PC-9 (cell line): ENCODE results near the gene MACROD2. TPM values are rescaled to one million over a fixed set of nuclear protein-coding genes. Genes with fewer than 3 reads are reported as not detected.

Experiments
- BruUV-seq: library from RNA; stranded (reverse); fragments of 400-500 nt; replicated peaks from 2 replicates; lab custom pipeline; 2021; lab: Mats Ljungman, UMichigan
- CTCF ChIA-PET: fragments of 300-600 bp; sonication (Branson Sonifier 250); formaldehyde crosslinking; loops from one replicate; lab custom pipeline; 2022; ENCODE audit warnings: antibody characterized with exemption; lab: Charles Lee
- POLR2A ChIA-PET: fragments of 300-600 bp; sonication (Branson Sonifier 250); formaldehyde crosslinking; loops from one replicate; lab custom pipeline; 2022; ENCODE audit warnings: antibody characterized with exemption; ENCODE audit not compliant: unreplicated experiment; lab: Charles Lee
- DNase-seq, 2 experiments: peaks; one replicate each; pipeline versions ENCODE4 v3.0.0 to v3.0.0-alpha.2; 2015 to 2022; ENCODE audit warnings: mixed read lengths in 1 of 2
- H2AFZ ChIP-seq: fragments of 200-600 bp; sonication (generic); 2 replicates; pipeline ENCODE4 v1.8.1; 2017; ENCODE audit warnings: antibody characterized with exemption
- H3F3A ChIP-seq: fragments of 200-600 bp; sonication (generic); 2 replicates; pipeline ENCODE4 v1.8.1; 2017; ENCODE audit warnings: antibody characterized with exemption, mild to moderate bottlenecking, low read depth; ENCODE audit not compliant: insufficient read depth
- H3K27ac ChIP-seq: fragments of 200-600 bp; sonication (generic); 2 replicates; pipeline ENCODE4 v1.6.1; 2016; ENCODE audit warnings: mixed run types
- H3K27me3 ChIP-seq: fragments of 200-600 bp; sonication (generic); 2 replicates; pipeline ENCODE4 v1.6.1; 2016; ENCODE audit warnings: low read depth, mixed run types; ENCODE audit not compliant: insufficient read depth
- H3K36me3 ChIP-seq: fragments of 200-600 bp; sonication (generic); 2 replicates; pipeline ENCODE4 v1.6.1; 2016; ENCODE audit warnings: low read depth, mixed run types
- H3K4me1 ChIP-seq: fragments of 200-600 bp; sonication (generic); replicated peaks from 2 replicates; pipeline ENCODE4 v1.6.1; 2016; ENCODE audit warnings: mixed run types; ENCODE audit not compliant: insufficient read depth
- H3K4me2 ChIP-seq: fragments of 200-600 bp; sonication (generic); 2 replicates; pipeline ENCODE4 v1.6.1; 2017; ENCODE audit warnings: mixed run types
- H3K4me3 ChIP-seq: fragments of 200-600 bp; sonication (generic); 2 replicates; pipeline ENCODE4 v1.6.1; 2016; ENCODE audit warnings: mixed run types
- H3K79me2 ChIP-seq: fragments of 200-600 bp; sonication (generic); 2 replicates; pipeline ENCODE4 v1.6.1; 2017; ENCODE audit warnings: low read depth, mixed run types
- H3K9me2 ChIP-seq: fragments of 200-600 bp; sonication (generic); 2 replicates; pipeline ENCODE4 v1.8.1; 2017; ENCODE audit warnings: mild to moderate bottlenecking; ENCODE audit not compliant: insufficient read depth
- H3K9me3 ChIP-seq: fragments of 200-600 bp; sonication (generic); 2 replicates; pipeline ENCODE4 v1.8.1; 2016; ENCODE audit warnings: low read depth; ENCODE audit not compliant: insufficient read depth
- H4K20me1 ChIP-seq: fragments of 200-600 bp; sonication (generic); 2 replicates; pipeline ENCODE4 v1.8.1; 2017; ENCODE audit not compliant: insufficient read depth
- CTCF ChIP-seq: fragments of 200-600 bp; sonication (generic); conservative IDR thresholded peaks from 2 replicates; pipeline ENCODE4 v1.6.1; 2017; ENCODE audit warnings: mixed run types, antibody characterized with exemption, mild to moderate bottlenecking, moderate library complexity
- EZH2 ChIP-seq: fragments of 200-600 bp; sonication (generic); IDR thresholded peaks from 2 replicates; pipeline ENCODE4 v1.8.0; 2017; ENCODE audit warnings: antibody characterized with exemption, low read depth
- intact Hi-C: fragments of 100-400 bp; cut with micrococcal nuclease; formaldehyde crosslinking; loops from one replicate; pipeline ENCODE4 v1.10.0; 2022; ENCODE audit not compliant: unreplicated experiment
- total RNA-seq: library from RNA; stranded (reverse); gene quantifications from 2 replicates; pipeline ENCODE4 v1.2.3, GENCODE V29; 2021

Gene MACROD2
- total RNA-seq, 1 experiment from 2014 or later = 11.4 TPM

- CTCF ChIA-PET = no interaction called here
- Histone ChIP-seq H3K4me2 (no peak overlapping the region), H2AFZ (no peak overlapping the region)
Measured at GRCh38 chr20:14543040-14543439, 547.7 kb downstream of the MACROD2 start.

GRCh38 chr20:14544688-14545087 is 549.4 kb downstream of the MACROD2 start:
- BruUV-seq = no TSS peak
- H3K4me3 ChIP-seq = no peak overlapping the region
- no peaks in the 10 kb centered on the region for H3K27me3 ChIP-seq
- ChIA-PET CTCF (no interaction called here), POLR2A (no interaction called here)
- intact Hi-C loops = no loop called here
- no peak overlapping the region for H3K4me2 ChIP-seq
- no peaks in the 10 kb centered on the region for H3K79me2 ChIP-seq
- TF ChIP-seq CTCF (no peak), EZH2 (no peak)
- no peaks in the 10 kb centered on the region for H3K36me3 ChIP-seq
- H3K27ac ChIP-seq = no peak overlapping the region
- H3K9me2 ChIP-seq = no peaks in the 10 kb centered on the region
- no peak overlapping the region for H2AFZ ChIP-seq
- DNase-seq = no peak
- H4K20me1 ChIP-seq = no peaks in the 10 kb centered on the region
- no peaks in the 10 kb centered on the region for H3K4me1 ChIP-seq
- no peaks in the 10 kb centered on the region for H3F3A ChIP-seq
- H3K9me3 ChIP-seq = no peaks in the 10 kb centered on the region

More at GRCh38 chr20:14543040-14543439, 547.7 kb downstream of the MACROD2 start:
- BruUV-seq = no TSS peak
- no peaks in the 10 kb centered on the region for H3K9me3 ChIP-seq
- no peaks in the 10 kb centered on the region for H3F3A ChIP-seq
- DNase-seq = no peak
- POLR2A ChIA-PET = no interaction called here
- no peaks in the 10 kb centered on the region for H3K4me1 ChIP-seq
- no peaks in the 10 kb centered on the region for H4K20me1 ChIP-seq
- no peaks in the 10 kb centered on the region for H3K27me3 ChIP-seq
- no peaks in the 10 kb centered on the region for H3K36me3 ChIP-seq
- intact Hi-C loops = no loop called here
- no peaks in the 10 kb centered on the region for H3K79me2 ChIP-seq
- H3K4me3 ChIP-seq = no peak overlapping the region
- H3K27ac ChIP-seq = no peak overlapping the region
- no peaks in the 10 kb centered on the region for H3K9me2 ChIP-seq
- TF ChIP-seq EZH2 = no peak
- no peak for TF ChIP-seq CTCF

GRCh38 chr20:14550655-14551054 is 555.3 kb downstream of the MACROD2 start:
- no peak for DNase-seq
- H3K27me3 ChIP-seq = no peaks in the 10 kb centered on the region
- no peaks in the 10 kb centered on the region for H4K20me1 ChIP-seq
- no peaks in the 10 kb centered on the region for H3K9me2 ChIP-seq
- CTCF ChIA-PET = no interaction called here
- H3K4me1 ChIP-seq = no peaks in the 10 kb centered on the region
- no peaks in the 10 kb centered on the region for H3F3A ChIP-seq
- no peaks in the 10 kb centered on the region for H3K9me3 ChIP-seq
- H3K4me3 ChIP-seq = no peak overlapping the region
- no peaks in the 10 kb centered on the region for H3K36me3 ChIP-seq
- no peak overlapping the region for H3K4me2 ChIP-seq
- no peak overlapping the region for H2AFZ ChIP-seq
- no peak for TF ChIP-seq CTCF
- no TSS peak for BruUV-seq
- H3K79me2 ChIP-seq = no peaks in the 10 kb centered on the region
- POLR2A ChIA-PET = no interaction called here
- intact Hi-C loops = no loop called here
- H3K27ac ChIP-seq = no peak overlapping the region
